Measurements from ENCODE around the gene GAP43.

Gene GAP43

DNA sequence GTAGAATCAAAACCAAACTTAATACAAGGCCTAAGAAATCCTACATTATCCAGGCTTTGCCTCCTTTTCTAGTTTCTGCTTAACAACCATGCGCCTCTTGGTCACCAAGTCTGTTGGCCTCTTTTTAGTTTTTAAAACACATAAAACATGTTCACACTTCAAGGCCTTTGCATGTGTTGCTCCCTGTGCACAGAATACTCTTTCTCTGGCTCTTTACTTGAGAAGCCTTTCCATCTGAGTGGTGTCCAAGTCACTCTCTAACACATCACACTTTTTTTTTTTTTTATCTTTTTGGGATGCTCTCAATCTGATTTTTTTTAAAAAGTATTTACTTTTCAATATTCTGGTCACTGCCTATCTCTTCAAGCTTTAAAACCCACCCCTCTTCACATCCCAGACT is 14.9 kb downstream of the GAP43 start:
- no peak for DNase-seq (ENCODE audit: low read depth)
- no peak overlapping the region for H3K4me3 ChIP-seq (ENCODE audit: low read depth, low read length)
- TF ChIP-seq MYC (IDR thresholded peaks at IDR 0.05; ENCODE audit: low read depth, low read length) = no peak
- TF ChIP-seq POLR2A (IDR thresholded peaks at IDR 0.05; ENCODE audit: extremely low read depth, insufficient read length) = no peak
- TF ChIP-seq, protein P1, sequence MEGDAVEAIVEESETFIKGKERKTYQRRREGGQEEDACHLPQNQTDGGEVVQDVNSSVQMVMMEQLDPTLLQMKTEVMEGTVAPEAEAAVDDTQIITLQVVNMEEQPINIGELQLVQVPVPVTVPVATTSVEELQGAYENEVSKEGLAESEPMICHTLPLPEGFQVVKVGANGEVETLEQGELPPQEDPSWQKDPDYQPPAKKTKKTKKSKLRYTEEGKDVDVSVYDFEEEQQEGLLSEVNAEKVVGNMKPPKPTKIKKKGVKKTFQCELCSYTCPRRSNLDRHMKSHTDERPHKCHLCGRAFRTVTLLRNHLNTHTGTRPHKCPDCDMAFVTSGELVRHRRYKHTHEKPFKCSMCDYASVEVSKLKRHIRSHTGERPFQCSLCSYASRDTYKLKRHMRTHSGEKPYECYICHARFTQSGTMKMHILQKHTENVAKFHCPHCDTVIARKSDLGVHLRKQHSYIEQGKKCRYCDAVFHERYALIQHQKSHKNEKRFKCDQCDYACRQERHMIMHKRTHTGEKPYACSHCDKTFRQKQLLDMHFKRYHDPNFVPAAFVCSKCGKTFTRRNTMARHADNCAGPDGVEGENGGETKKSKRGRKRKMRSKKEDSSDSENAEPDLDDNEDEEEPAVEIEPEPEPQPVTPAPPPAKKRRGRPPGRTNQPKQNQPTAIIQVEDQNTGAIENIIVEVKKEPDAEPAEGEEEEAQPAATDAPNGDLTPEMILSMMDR (IDR thresholded peaks at IDR 0.05; ENCODE audit: low read depth, low read length) = no peak
- TF ChIP-seq, protein P2, sequence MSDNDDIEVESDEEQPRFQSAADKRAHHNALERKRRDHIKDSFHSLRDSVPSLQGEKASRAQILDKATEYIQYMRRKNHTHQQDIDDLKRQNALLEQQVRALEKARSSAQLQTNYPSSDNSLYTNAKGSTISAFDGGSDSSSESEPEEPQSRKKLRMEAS (IDR thresholded peaks at IDR 0.05; ENCODE audit: low read depth, low read length) = no peak

DNA sequence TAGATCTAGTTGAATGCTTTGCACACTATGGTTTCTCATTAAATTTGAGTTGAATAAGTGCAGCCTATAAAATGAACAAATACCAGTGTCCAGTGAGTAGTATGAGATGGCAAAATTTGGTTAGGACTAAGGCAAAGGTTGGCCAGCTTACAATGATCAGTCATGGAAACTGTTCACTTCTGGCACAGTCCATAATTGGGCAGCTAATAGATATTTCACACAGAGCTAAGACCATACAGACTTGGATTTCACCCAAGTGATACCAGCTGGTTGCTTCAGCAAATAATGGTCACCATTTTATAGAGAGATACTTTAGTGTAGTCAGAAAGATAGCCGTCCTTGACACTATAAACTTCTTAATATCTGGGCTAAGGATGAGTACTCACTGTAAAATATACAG is 15.7 kb downstream of the GAP43 start:
- TF ChIP-seq, protein P2 (IDR thresholded peaks at IDR 0.05; ENCODE audit: low read depth, low read length) = no peak
- TF ChIP-seq POLR2A (IDR thresholded peaks at IDR 0.05; ENCODE audit: extremely low read depth, insufficient read length) = no peak
- TF ChIP-seq MYC (IDR thresholded peaks at IDR 0.05; ENCODE audit: low read depth, low read length) = no peak
- TF ChIP-seq, protein P1 (IDR thresholded peaks at IDR 0.05; ENCODE audit: low read depth, low read length) = no peak
- no peak for DNase-seq (ENCODE audit: low read depth)

DNA sequence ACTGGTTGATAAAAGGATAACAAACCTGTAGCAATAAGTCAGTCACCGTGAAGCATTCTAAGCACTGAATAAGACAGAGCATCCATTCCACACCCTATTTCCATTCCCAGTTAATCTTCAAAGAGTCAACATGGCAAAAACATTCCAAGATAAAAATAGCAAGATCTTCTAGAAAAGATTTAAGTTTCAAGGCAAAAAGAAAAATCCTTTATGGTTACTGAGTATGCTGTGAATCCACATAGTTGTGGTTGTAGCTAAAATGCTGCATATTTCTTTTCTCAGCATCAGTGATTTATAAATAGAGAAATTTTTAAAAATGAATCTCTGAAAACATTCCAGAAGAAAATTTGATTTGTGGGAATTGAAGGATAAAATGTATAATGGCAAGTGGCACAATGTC is 21.1 kb downstream of the GAP43 start:
- no peak for DNase-seq (ENCODE audit: low read depth)
- TF ChIP-seq MYC (IDR thresholded peaks at IDR 0.05; ENCODE audit: low read depth, low read length) = no peak
- no peak for TF ChIP-seq POLR2A (IDR thresholded peaks at IDR 0.05; ENCODE audit: extremely low read depth, insufficient read length)
- TF ChIP-seq, protein P2 (IDR thresholded peaks at IDR 0.05; ENCODE audit: low read depth, low read length) = no peak
- TF ChIP-seq, protein P1 (IDR thresholded peaks at IDR 0.05; ENCODE audit: low read depth, low read length) = no peak
- H3K4me3 ChIP-seq (ENCODE audit: low read depth, low read length) = no peak overlapping the region

More for the DNA sequence above, 15.7 kb downstream of the GAP43 start:
- H3K4me3 ChIP-seq (ENCODE audit: low read depth, low read length) = no peak overlapping the region

DNA sequence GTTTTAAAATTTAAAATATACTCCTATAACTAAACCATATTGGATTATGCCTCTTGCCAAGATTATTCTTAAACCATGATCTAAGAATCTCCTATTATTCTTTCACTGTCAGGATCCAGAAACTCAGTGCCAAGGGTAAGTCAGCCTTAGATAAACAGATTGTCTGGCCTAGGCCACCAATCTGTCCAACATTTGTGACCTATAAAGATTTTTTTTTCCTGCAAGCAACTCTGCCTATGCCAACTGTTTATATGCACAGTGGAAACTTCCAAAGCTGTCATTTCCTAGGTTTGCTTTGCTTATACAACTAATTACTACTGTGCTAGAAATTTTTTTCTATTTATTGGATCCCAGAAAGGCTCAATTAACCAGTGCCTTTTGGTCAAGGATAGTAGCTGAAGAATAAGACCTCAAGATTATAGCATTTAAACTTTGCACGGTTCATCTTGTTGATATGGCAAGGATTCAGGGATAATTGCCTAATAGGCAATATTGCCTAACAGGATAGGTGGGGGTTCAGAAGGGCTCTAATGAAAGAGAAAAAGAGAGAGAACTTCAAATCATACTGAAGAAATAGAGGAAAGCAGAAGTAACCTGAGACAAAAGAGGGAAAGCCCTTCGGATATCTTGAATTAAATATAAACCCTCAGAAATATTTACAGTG is 22.8 kb downstream of the GAP43 start:
- no peak overlapping the region for H3K4me3 ChIP-seq (ENCODE audit: low read depth, low read length)
- no peak for TF ChIP-seq POLR2A (IDR thresholded peaks at IDR 0.05; ENCODE audit: extremely low read depth, insufficient read length)
- no peak for TF ChIP-seq MYC (IDR thresholded peaks at IDR 0.05; ENCODE audit: low read depth, low read length)
- TF ChIP-seq, protein P2 (IDR thresholded peaks at IDR 0.05; ENCODE audit: low read depth, low read length) = no peak
- TF ChIP-seq, protein P1 (IDR thresholded peaks at IDR 0.05; ENCODE audit: low read depth, low read length) = no peak
- DNase-seq (ENCODE audit: low read depth) = no peak

DNA sequence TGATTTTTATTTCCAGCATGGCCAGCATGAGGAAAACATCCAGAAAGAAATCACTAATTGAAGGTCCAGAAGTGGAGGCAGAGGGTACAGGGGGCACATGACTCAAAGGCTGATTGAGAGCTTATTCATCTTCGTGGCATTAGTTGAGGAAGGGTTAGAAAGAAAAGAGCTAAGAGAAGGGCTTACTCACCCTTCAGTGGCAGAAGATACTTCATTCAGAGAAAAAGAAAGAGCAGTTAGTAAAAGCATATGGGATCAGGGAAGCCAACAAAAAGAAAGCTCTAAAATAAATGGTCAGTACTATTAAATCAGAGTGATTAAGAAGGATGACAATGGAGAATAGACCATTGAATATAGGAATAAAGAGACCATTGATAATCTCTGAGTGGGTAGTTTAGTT is 25.2 kb downstream of the GAP43 start:
- H3K4me3 ChIP-seq (ENCODE audit: low read depth, low read length) = no peak overlapping the region
- TF ChIP-seq POLR2A (IDR thresholded peaks at IDR 0.05; ENCODE audit: extremely low read depth, insufficient read length) = no peak
- TF ChIP-seq, protein P1 (IDR thresholded peaks at IDR 0.05; ENCODE audit: low read depth, low read length) = no peak
- TF ChIP-seq, protein P2 (IDR thresholded peaks at IDR 0.05; ENCODE audit: low read depth, low read length) = no peak
- TF ChIP-seq MYC (IDR thresholded peaks at IDR 0.05; ENCODE audit: low read depth, low read length) = no peak
- DNase-seq (ENCODE audit: low read depth) = no peak
